Measurements from ENCODE around the gene ME3. TPM values are rescaled to one million over a fixed set of nuclear protein-coding genes. Genes with fewer than 3 reads are reported as not detected.

Gene ME3
- total and polyA plus RNA-seq, 2 donors (not counting 1 experiment from before 2014, with no cell fraction given) = 8.8 to 50.7 TPM

DNA sequence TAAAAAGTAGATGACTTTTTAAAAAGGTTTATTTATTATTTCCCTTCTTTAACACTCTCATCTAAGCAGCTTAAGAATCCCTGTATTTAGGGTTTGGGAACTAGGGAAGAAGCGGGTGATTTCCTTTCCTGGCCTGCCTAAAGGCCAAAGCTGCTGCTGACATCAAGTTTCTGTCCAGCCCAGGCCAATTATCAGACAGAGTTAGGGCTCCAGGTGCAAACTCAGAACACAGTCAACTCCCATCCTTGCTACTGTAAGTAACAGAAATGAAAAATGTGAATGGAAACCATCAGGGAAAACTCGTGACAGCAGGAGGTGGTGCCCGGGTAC lies 188.8 kb downstream of the ME3 start:
- Histone ChIP-seq H3K4me1 (ENCODE audit: control insufficient read depth, extremely low read depth, insufficient read depth, low read length) (peaks cover 16% of the 10 kb centered on the region), H2AFZ (ENCODE audit: low read length) (no peak overlapping the region), H3K36me3 (ENCODE audit: control insufficient read depth, insufficient read depth, low read length) (no peaks in the 10 kb centered on the region), H4K20me1 (ENCODE audit: control insufficient read depth, extremely low read depth, insufficient read depth, low read length) (no peaks in the 10 kb centered on the region), H3K79me2 (ENCODE audit: control insufficient read depth, insufficient read depth, low read length) (no peaks in the 10 kb centered on the region), H3K4me2 (ENCODE audit: extremely low read depth, insufficient read depth, low read length) (peak overlapping the region; percentile 25), H3K4me3 (replicated peaks in 1 of 4; ENCODE audit: control extremely low read depth in 1 of 4, insufficient read depth in 1 of 4, low read depth in 3 of 4, low read length in 4 of 4) (no peak overlapping the region), H3K27ac (ENCODE audit: insufficient read depth, low read length) (peak overlapping the region; percentile 35), H3K27me3 (ENCODE audit: control insufficient read depth, insufficient read depth, low read length) (no peaks in the 10 kb centered on the region), H3K9ac (ENCODE audit: insufficient read depth, low read length) (no peak overlapping the region), H3K9me3 (ENCODE audit: control insufficient read depth, insufficient read depth, low read depth, low read length) (no peaks in the 10 kb centered on the region)
- no peak for TF ChIP-seq EZH2 (IDR thresholded peaks at IDR 0.05; ENCODE audit: low read length, missing control alignments)
- TF ChIP-seq, protein P1, sequence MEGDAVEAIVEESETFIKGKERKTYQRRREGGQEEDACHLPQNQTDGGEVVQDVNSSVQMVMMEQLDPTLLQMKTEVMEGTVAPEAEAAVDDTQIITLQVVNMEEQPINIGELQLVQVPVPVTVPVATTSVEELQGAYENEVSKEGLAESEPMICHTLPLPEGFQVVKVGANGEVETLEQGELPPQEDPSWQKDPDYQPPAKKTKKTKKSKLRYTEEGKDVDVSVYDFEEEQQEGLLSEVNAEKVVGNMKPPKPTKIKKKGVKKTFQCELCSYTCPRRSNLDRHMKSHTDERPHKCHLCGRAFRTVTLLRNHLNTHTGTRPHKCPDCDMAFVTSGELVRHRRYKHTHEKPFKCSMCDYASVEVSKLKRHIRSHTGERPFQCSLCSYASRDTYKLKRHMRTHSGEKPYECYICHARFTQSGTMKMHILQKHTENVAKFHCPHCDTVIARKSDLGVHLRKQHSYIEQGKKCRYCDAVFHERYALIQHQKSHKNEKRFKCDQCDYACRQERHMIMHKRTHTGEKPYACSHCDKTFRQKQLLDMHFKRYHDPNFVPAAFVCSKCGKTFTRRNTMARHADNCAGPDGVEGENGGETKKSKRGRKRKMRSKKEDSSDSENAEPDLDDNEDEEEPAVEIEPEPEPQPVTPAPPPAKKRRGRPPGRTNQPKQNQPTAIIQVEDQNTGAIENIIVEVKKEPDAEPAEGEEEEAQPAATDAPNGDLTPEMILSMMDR (conservative IDR thresholded peaks at IDR 0.05 in 1 of 2, IDR thresholded peaks at IDR 0.05 in 1 of 2; ENCODE audit: low read depth in 1 of 2, low read length in 2 of 2) = no peak
- no peak for DNase-seq (ENCODE audit: low read depth in 2 of 2)

DNA sequence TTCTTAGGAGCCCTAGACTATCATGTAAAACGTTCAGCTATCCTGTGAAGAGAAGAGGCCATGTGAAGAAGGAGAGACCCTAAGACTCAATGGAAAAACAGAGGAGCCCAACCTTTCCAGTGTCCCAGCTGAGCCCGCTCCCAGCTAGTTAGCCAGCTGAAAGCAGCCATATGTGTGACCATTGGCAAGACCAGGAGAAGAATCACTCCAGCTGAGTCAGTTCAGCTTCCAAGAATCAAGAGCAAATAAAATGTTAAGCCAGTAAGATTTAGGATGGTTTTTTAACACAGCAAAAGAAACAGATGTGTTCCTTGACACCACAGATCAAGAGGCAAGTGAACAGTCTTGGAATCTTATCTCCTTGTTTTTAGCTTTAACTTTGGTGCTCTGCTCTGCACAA lies 189.7 kb downstream of the ME3 start:
- Histone ChIP-seq H2AFZ (ENCODE audit: low read length) (no peak overlapping the region), H3K4me1 (ENCODE audit: control insufficient read depth, extremely low read depth, insufficient read depth, low read length) (peaks cover 20% of the 10 kb centered on the region), H4K20me1 (ENCODE audit: control insufficient read depth, extremely low read depth, insufficient read depth, low read length) (no peaks in the 10 kb centered on the region), H3K9ac (ENCODE audit: insufficient read depth, low read length) (no peak overlapping the region), H3K9me3 (ENCODE audit: control insufficient read depth, insufficient read depth, low read depth, low read length) (no peaks in the 10 kb centered on the region), H3K79me2 (ENCODE audit: control insufficient read depth, insufficient read depth, low read length) (no peaks in the 10 kb centered on the region), H3K27ac (ENCODE audit: insufficient read depth, low read length) (no peak overlapping the region), H3K27me3 (ENCODE audit: control insufficient read depth, insufficient read depth, low read length) (no peaks in the 10 kb centered on the region), H3K4me3 (replicated peaks in 1 of 4; ENCODE audit: control extremely low read depth in 1 of 4, insufficient read depth in 1 of 4, low read depth in 3 of 4, low read length in 4 of 4) (no peak overlapping the region), H3K4me2 (ENCODE audit: extremely low read depth, insufficient read depth, low read length) (no peak overlapping the region), H3K36me3 (ENCODE audit: control insufficient read depth, insufficient read depth, low read length) (no peaks in the 10 kb centered on the region)
- no peak for DNase-seq (ENCODE audit: low read depth in 2 of 2)
- no peak for TF ChIP-seq EZH2 (IDR thresholded peaks at IDR 0.05; ENCODE audit: low read length, missing control alignments)
- TF ChIP-seq, protein P1 (conservative IDR thresholded peaks at IDR 0.05 in 1 of 2, IDR thresholded peaks at IDR 0.05 in 1 of 2; ENCODE audit: low read depth in 1 of 2, low read length in 2 of 2) = no peak

DNA sequence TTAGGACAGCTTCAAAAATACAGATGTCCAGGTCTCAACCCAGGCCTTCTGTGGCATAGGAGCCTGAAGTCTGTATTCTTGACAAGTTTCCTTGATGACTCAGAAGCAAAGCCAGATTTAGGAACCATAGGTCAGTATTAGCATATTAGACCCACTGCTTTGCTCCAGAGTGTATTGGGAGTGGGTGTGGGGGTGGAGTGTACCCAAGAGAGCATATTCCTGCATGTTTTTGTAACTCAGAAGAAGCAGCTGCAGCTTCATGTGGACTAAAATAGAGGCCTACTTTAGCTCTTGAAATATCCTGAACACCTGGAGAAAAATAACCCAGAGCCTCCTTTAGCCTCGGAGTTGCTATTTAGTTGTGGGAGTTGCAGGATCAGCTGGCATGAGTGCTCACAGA lies 191.0 kb downstream of the ME3 start:
- Histone ChIP-seq H3K9me3 (ENCODE audit: control insufficient read depth, insufficient read depth, low read depth, low read length) (no peaks in the 10 kb centered on the region), H3K79me2 (ENCODE audit: control insufficient read depth, insufficient read depth, low read length) (no peaks in the 10 kb centered on the region)

More for the DNA sequence above, 191.0 kb downstream of the ME3 start:
- no peak overlapping the region for H3K27ac ChIP-seq (ENCODE audit: insufficient read depth, low read length)
- no peaks in the 10 kb centered on the region for H3K36me3 ChIP-seq (ENCODE audit: control insufficient read depth, insufficient read depth, low read length)
- no peak for TF ChIP-seq EZH2 (IDR thresholded peaks at IDR 0.05; ENCODE audit: low read length, missing control alignments)
- TF ChIP-seq, protein P1 (conservative IDR thresholded peaks at IDR 0.05 in 1 of 2, IDR thresholded peaks at IDR 0.05 in 1 of 2; ENCODE audit: low read depth in 1 of 2, low read length in 2 of 2) = no peak
- H2AFZ ChIP-seq (ENCODE audit: low read length) = no peak overlapping the region
- no peak overlapping the region for H3K4me3 ChIP-seq (replicated peaks in 1 of 4; ENCODE audit: control extremely low read depth in 1 of 4, insufficient read depth in 1 of 4, low read depth in 3 of 4, low read length in 4 of 4)
- H3K27me3 ChIP-seq (ENCODE audit: control insufficient read depth, insufficient read depth, low read length) = no peaks in the 10 kb centered on the region
- no peak overlapping the region for H3K9ac ChIP-seq (ENCODE audit: insufficient read depth, low read length)
- DNase-seq (ENCODE audit: low read depth in 2 of 2) = no peak
- H3K4me2 ChIP-seq (ENCODE audit: extremely low read depth, insufficient read depth, low read length) = no peak overlapping the region
- H4K20me1 ChIP-seq (ENCODE audit: control insufficient read depth, extremely low read depth, insufficient read depth, low read length) = no peaks in the 10 kb centered on the region
- H3K4me1 ChIP-seq (ENCODE audit: control insufficient read depth, extremely low read depth, insufficient read depth, low read length) = peaks cover 24% of the 10 kb centered on the region

Measured in fibroblast of lung (primary cell).